OCI-LY1 (cell line): ENCODE data around the gene HMG20A.

Experiments used
- H2AFZ ChIP-seq: fragments of 200-600 bp; sonication (generic), shearing (Covaris generic); 2 replicates; pipeline ENCODE4 v1.6.0; 2014; ENCODE audit warnings: antibody characterized with exemption, mild to moderate bottlenecking, low read length
- H3F3A ChIP-seq: fragments of 200-600 bp; sonication (generic), shearing (Covaris generic); 2 replicates; pipeline ENCODE4 v1.6.0; 2014; ENCODE audit warnings: mild to moderate bottlenecking, antibody characterized with exemption, low read length, moderate library complexity; ENCODE audit not compliant: insufficient read depth
- H3K27ac ChIP-seq: fragments of 200-600 bp; sonication (generic); 2 replicates; pipeline ENCODE4 v1.5.1; 2014; ENCODE audit warnings: low read length, mixed run types, mild to moderate bottlenecking, low read depth; ENCODE audit not compliant: poor library complexity, severe bottlenecking
- H3K27me3 ChIP-seq: fragments of 200-600 bp; sonication (generic); 2 replicates; pipeline ENCODE4 v1.6.0; 2014; ENCODE audit warnings: antibody characterized with exemption, mild to moderate bottlenecking, low read length, moderate library complexity; ENCODE audit not compliant: insufficient read depth
- H3K36me3 ChIP-seq: fragments of 200-600 bp; sonication (generic); 2 replicates; pipeline ENCODE4 v1.6.1; 2014; ENCODE audit warnings: mild to moderate bottlenecking, antibody characterized with exemption, low read length, moderate library complexity, mixed read lengths; ENCODE audit not compliant: insufficient read depth
- H3K4me1 ChIP-seq: fragments of 200-600 bp; sonication (generic); 2 replicates; pipeline ENCODE4 v1.5.1; 2014; ENCODE audit warnings: mild to moderate bottlenecking, low read length, moderate library complexity; ENCODE audit not compliant: insufficient read depth, severe bottlenecking
- H3K4me2 ChIP-seq: fragments of 200-600 bp; sonication (generic), shearing (Covaris generic); 2 replicates; pipeline ENCODE4 v1.6.1; 2014; ENCODE audit warnings: low read length
- H3K4me3 ChIP-seq: fragments of 200-600 bp; sonication (generic); 2 replicates; pipeline ENCODE4 v1.5.1; 2014; ENCODE audit warnings: low read length, low read depth, mild to moderate bottlenecking, mixed read lengths; ENCODE audit not compliant: poor library complexity, severe bottlenecking
- H3K79me2 ChIP-seq: fragments of 200-600 bp; shearing (Covaris generic); 2 replicates; pipeline ENCODE4 v1.6.1; 2016; ENCODE audit warnings: mixed run types, low read length, mixed read lengths; ENCODE audit not compliant: insufficient read depth
- H3K9ac ChIP-seq: fragments of 200-600 bp; sonication (generic), shearing (Covaris generic); 2 replicates; pipeline ENCODE4 v1.6.1; 2014; ENCODE audit warnings: mild to moderate bottlenecking, low read length, mixed read lengths
- H3K9me2 ChIP-seq: fragments of 200-600 bp; sonication (generic), shearing (Covaris generic); 2 replicates; pipeline ENCODE4 v1.6.1; 2014; ENCODE audit warnings: low read depth, mild to moderate bottlenecking, low read length, mixed read lengths
- H3K9me3 ChIP-seq: fragments of 200-600 bp; shearing (Covaris generic); 2 replicates; pipeline ENCODE4 v1.6.1; 2014; ENCODE audit warnings: low read length, mixed read lengths
- H4K20me1 ChIP-seq: fragments of 200-600 bp; sonication (generic), shearing (Covaris generic); 2 replicates; pipeline ENCODE4 v1.6.0; 2016; ENCODE audit warnings: mild to moderate bottlenecking, low read length; ENCODE audit not compliant: insufficient read depth
- CTCF ChIP-seq: fragments of 200-600 bp; sonication (generic), shearing (Covaris generic); IDR thresholded peaks from 2 replicates; pipeline ENCODE4 v1.5.1; 2017; ENCODE audit warnings: mild to moderate bottlenecking, antibody characterized with exemption, low read length, moderate library complexity, mixed read lengths
- EZH2 ChIP-seq: fragments of 200-600 bp; sonication (generic), shearing (Covaris generic); IDR thresholded peaks from 2 replicates; pipeline ENCODE4 v1.8.0; 2017; ENCODE audit warnings: borderline replicate concordance, mixed run types, mild to moderate bottlenecking, antibody characterized with exemption, low read length, moderate library complexity, mixed read lengths

The HMG20A gene

GRCh38 chr15:77508541-77509243 lies 88.0 kb downstream of the HMG20A start:
- Histone ChIP-seq H3K9me2 (no peaks in the 10 kb centered on the region), H3K27ac (no peak overlapping the region), H3K9me3 (no peaks in the 10 kb centered on the region), H3K4me3 (no peak overlapping the region), H3K79me2 (no peaks in the 10 kb centered on the region), H2AFZ (no peak overlapping the region), H3K9ac (no peak overlapping the region), H3K36me3 (no peaks in the 10 kb centered on the region), H3K27me3 (no peaks in the 10 kb centered on the region), H3F3A (no peaks in the 10 kb centered on the region), H4K20me1 (no peaks in the 10 kb centered on the region), H3K4me2 (no peak overlapping the region), H3K4me1 (no peaks in the 10 kb centered on the region)
- TF ChIP-seq CTCF (no peak), EZH2 (no peak)

GRCh38 chr15:77510066-77511057 lies 89.7 kb downstream of the HMG20A start:
- Histone ChIP-seq H3K4me2 (no peak overlapping the region), H3K9ac (no peak overlapping the region), H3K27me3 (no peaks in the 10 kb centered on the region), H3K9me2 (no peaks in the 10 kb centered on the region), H3F3A (no peaks in the 10 kb centered on the region), H3K4me1 (no peaks in the 10 kb centered on the region), H3K4me3 (no peak overlapping the region), H4K20me1 (no peaks in the 10 kb centered on the region), H3K9me3 (no peaks in the 10 kb centered on the region), H3K27ac (no peak overlapping the region), H3K36me3 (no peaks in the 10 kb centered on the region), H3K79me2 (no peaks in the 10 kb centered on the region), H2AFZ (no peak overlapping the region)
- TF ChIP-seq CTCF (no peak), EZH2 (no peak)

GRCh38 chr15:77511869-77512268 lies 91.2 kb downstream of the HMG20A start:
- no peak for TF ChIP-seq EZH2
- TF ChIP-seq CTCF = no peak
- Histone ChIP-seq H3K9ac (no peak overlapping the region), H3K36me3 (no peaks in the 10 kb centered on the region), H3K4me2 (no peak overlapping the region), H3K79me2 (no peaks in the 10 kb centered on the region), H4K20me1 (no peaks in the 10 kb centered on the region), H3K4me3 (no peak overlapping the region), H3F3A (no peaks in the 10 kb centered on the region), H2AFZ (no peak overlapping the region), H3K27me3 (no peaks in the 10 kb centered on the region), H3K9me3 (no peaks in the 10 kb centered on the region), H3K4me1 (no peaks in the 10 kb centered on the region), H3K27ac (no peak overlapping the region), H3K9me2 (no peaks in the 10 kb centered on the region)
